HEK293 (cell line): ENCODE measurements around the gene SLC26A8.
"Not testable (repeated sequence)": the region's sequence is repeated elsewhere in the genome, so short reads cannot be mapped to it uniquely, and the experiment has no call there.

ENCODE experiments used
- CTCF ChIA-PET: fragments of 350-600 bp; formaldehyde crosslinking; extraction: SDS; loops from one replicate; lab custom pipeline; 2021; ENCODE audit warnings: antibody characterized with exemption; lab: Yijun Ruan, JAX
- POLR2A ChIA-PET: fragments of 300-600 bp; formaldehyde crosslinking; extraction: SDS; loops from one replicate; lab custom pipeline; 2020; ENCODE audit warnings: antibody characterized with exemption, inconsistent platforms; lab: Yijun Ruan, JAX
- H3K27ac ChIP-seq: fragments of 200-500 bp; sonication (Bioruptor generic); 2 replicates; pipeline ENCODE4 v1.5.1; 2014; ENCODE audit warnings: low read depth, low read length, control low read depth, inconsistent platforms; ENCODE audit errors: extremely low read depth
- H3K36me3 ChIP-seq, 2 experiments: fragments of 200-500 bp in 1 of 2; sonication (Bioruptor generic) in 1 of 2; 1 replicate in 1 of 2; 2 replicates in 1 of 2; pipeline ENCODE4 v1.5.1; 2014 to 2017; ENCODE audit warnings: inconsistent platforms in 2 of 2, low read length in 2 of 2; ENCODE audit not compliant: control insufficient read depth in 2 of 2, insufficient read depth in 1 of 2
- H3K4me1 ChIP-seq: fragments of 200-500 bp; sonication (Bioruptor generic); 2 replicates; pipeline ENCODE4 v1.5.1; 2014; ENCODE audit warnings: mild to moderate bottlenecking, low read length, inconsistent platforms; ENCODE audit not compliant: control insufficient read depth, insufficient read depth
- H3K4me3 ChIP-seq: 2 replicates; pipeline ENCODE4 v1.5.1; 2011; ENCODE audit warnings: low read depth, mild to moderate bottlenecking, control low read depth, low read length, moderate library complexity
- H3K9me3 ChIP-seq: fragments of 200-500 bp; sonication (Bioruptor generic); 2 replicates; pipeline ENCODE4 v1.5.1; 2014; ENCODE audit warnings: low read depth, low read length, inconsistent platforms; ENCODE audit not compliant: control insufficient read depth, insufficient read depth
- BCL6B ChIP-seq: fragments of 450-650 bp; formaldehyde crosslinking; IDR thresholded peaks from 2 replicates; pipeline ENCODE4 v1.5.1; 2017; ENCODE audit warnings: missing biosample characterization, missing genetic modification characterization
- HOXA7 ChIP-seq: sonication (generic); formaldehyde crosslinking; IDR thresholded peaks from 2 replicates; pipeline ENCODE4 v1.8.1; 2022; ENCODE audit warnings: missing genetic modification reagents, borderline replicate concordance
- ZFP69B ChIP-seq: fragments of 450-650 bp; formaldehyde crosslinking; IDR thresholded peaks from 2 replicates; pipeline ENCODE4 v1.5.1; 2016; ENCODE audit warnings: missing biosample characterization, missing genetic modification characterization
- ZIC2 ChIP-seq: fragments of 450-650 bp; formaldehyde crosslinking; IDR thresholded peaks from 2 replicates; pipeline ENCODE4 v1.5.1; 2016; ENCODE audit warnings: missing biosample characterization, missing genetic modification characterization
- ZNF202 ChIP-seq: fragments of 450-650 bp; formaldehyde crosslinking; IDR thresholded peaks from 2 replicates; pipeline ENCODE4 v1.5.1; 2016; ENCODE audit warnings: missing biosample characterization, missing genetic modification characterization, borderline replicate concordance
- ZNF248 ChIP-seq: fragments of 450-650 bp; formaldehyde crosslinking; IDR thresholded peaks from 2 replicates; pipeline ENCODE4 v1.5.1; 2017; ENCODE audit warnings: missing biosample characterization, missing genetic modification characterization
- ZNF341 ChIP-seq: fragments of 450-650 bp; formaldehyde crosslinking; IDR thresholded peaks from 2 replicates; pipeline ENCODE4; 2016; ENCODE audit warnings: low read depth, missing biosample characterization, missing genetic modification characterization
- ZNF549 ChIP-seq: fragments of 450-650 bp; IDR thresholded peaks from 2 replicates; pipeline ENCODE4 v1.5.1; 2018; ENCODE audit warnings: missing biosample characterization, missing genetic modification characterization, mild to moderate bottlenecking, inconsistent platforms, moderate library complexity
- ZNF580 ChIP-seq: fragments of 450-650 bp; formaldehyde crosslinking; IDR thresholded peaks from 2 replicates; pipeline ENCODE4 v1.5.1; 2016; ENCODE audit warnings: missing biosample characterization, missing genetic modification characterization
- ZNF670 ChIP-seq: fragments of 450-650 bp; formaldehyde crosslinking; IDR thresholded peaks from 2 replicates; pipeline ENCODE4 v1.5.1; 2016; ENCODE audit warnings: missing biosample characterization, missing genetic modification characterization, low read depth
- ZNF677 ChIP-seq: fragments of 450-650 bp; IDR thresholded peaks from 2 replicates; pipeline ENCODE4 v1.5.0; 2018; ENCODE audit warnings: missing biosample characterization, mild to moderate bottlenecking, missing genetic modification characterization, moderate library complexity
- ZNF707 ChIP-seq: fragments of 450-650 bp; formaldehyde crosslinking; IDR thresholded peaks from 2 replicates; pipeline ENCODE4 v1.5.1; 2016; ENCODE audit warnings: missing biosample characterization, missing genetic modification characterization
- ZNF791 ChIP-seq: fragments of 450-650 bp; formaldehyde crosslinking; IDR thresholded peaks from 2 replicates; pipeline ENCODE4 v1.5.1; 2016; ENCODE audit warnings: missing biosample characterization, missing genetic modification characterization
- ZSCAN18 ChIP-seq: fragments of 450-650 bp; formaldehyde crosslinking; IDR thresholded peaks from 2 replicates; pipeline ENCODE4 v1.5.1; 2016; ENCODE audit warnings: missing biosample characterization, missing genetic modification characterization

Gene SLC26A8

GRCh38 chr6:35940014-35940413, 84.4 kb downstream of the SLC26A8 start:
- H3K4me1 ChIP-seq, H3K4me3 ChIP-seq, H3K9me3 ChIP-seq, H3K27ac ChIP-seq, POLR2A ChIA-PET, CTCF ChIA-PET, H3K36me3 ChIP-seq: not testable (repeated sequence)

- H3K36me3 ChIP-seq, POLR2A ChIA-PET, H3K27ac ChIP-seq, H3K4me1 ChIP-seq, H3K4me3 ChIP-seq, CTCF ChIA-PET, H3K9me3 ChIP-seq: not testable (repeated sequence)
Observed at GRCh38 chr6:35939259-35939658, 85.2 kb downstream of the SLC26A8 start.

- Histone ChIP-seq H3K27ac (no peak overlapping the region), H3K9me3 (no peaks in the 10 kb centered on the region), H3K4me3 (no peak overlapping the region), H3K4me1 (no peaks in the 10 kb centered on the region), H3K36me3 (no peaks in the 10 kb centered on the region)
- ChIA-PET CTCF (interaction anchor here (1.5 kb wide), 1 partner anchor 158 kb away, joined by 6 read pairs; no protein-coding TSS in a partner anchor), POLR2A (no interaction called here)
- TF ChIP-seq ZNF677 (tag by site-specific recombination): no peak
Observed at GRCh38 chr6:35936681-35937359, 87.6 kb downstream of the SLC26A8 start.

GRCh38 chr6:35935469-35935868, 89.0 kb downstream of the SLC26A8 start:
- ChIA-PET CTCF (interaction anchor here (0.6 kb wide), 1 partner anchor 92 kb away, joined by 3 read pairs; the partner anchor contains the start of gene MAPK14), POLR2A (no interaction called here)
- Histone ChIP-seq H3K27ac (no peak overlapping the region), H3K4me1 (no peaks in the 10 kb centered on the region), H3K36me3 (no peaks in the 10 kb centered on the region), H3K9me3 (no peaks in the 10 kb centered on the region), H3K4me3 (no peak overlapping the region)
- TF ChIP-seq ZIC2 (no peak), ZNF707 (tag by site-specific recombination) (no peak), ZFP69B (tag by site-specific recombination) (no peak), ZNF791 (no peak), ZNF202 (tag by site-specific recombination) (no peak), ZNF670 (tag by site-specific recombination) (no peak), BCL6B (tag by site-specific recombination) (no peak), ZNF248 (no peak), ZNF580 (tag by site-specific recombination) (no peak), HOXA7 (CRISPR knock-in tag) (no peak), ZSCAN18 (no peak), ZNF549 (no peak), ZNF341 (tag by site-specific recombination) (no peak)
